ENCODE measurements around the gene PITPNM1. TPM values are rescaled to one million over a fixed set of nuclear protein-coding genes. Genes with fewer than 3 reads are reported as not detected.

The PITPNM1 gene
- total and polyA plus RNA-seq, 2 of the 13 experiments (the other 11 are each of a cell fraction or from before 2014, with no cell fraction given): 8.2 to 8.5 TPM

GRCh38 chr11:67482275-67482826 is 22.8 kb downstream of the PITPNM1 start:
- H3K4me3 ChIP-seq (replicated peaks in 1 of 3; ENCODE audit: insufficient read depth in 1 of 3, low read depth in 2 of 3, low read length in 3 of 3): peak overlapping the region; percentile 59 to 75 (median 59)
- in situ Hi-C loops (cut with HindIII; ENCODE audit: extremely low pct_ligation_motif_present, low pct_unique_long_range_greater_than_20kb): no loop called here
- H3K27ac ChIP-seq (ENCODE audit: extremely low read length, insufficient read depth, low read length): peak overlapping the region; percentile 66
- no peaks in the 10 kb centered on the region for H3K9me3 ChIP-seq (ENCODE audit: low read length)
- ATAC-seq: no peak; the same call in 1 of the 3 replicates
- peaks cover 2 to 4% of the 10 kb centered on the region in 2 experiments; a peak in 2 of 5 replicates for H3K36me3 ChIP-seq (replicated peaks in 1 of 2; ENCODE audit: control insufficient read depth in 1 of 2, insufficient read depth in 2 of 2, low read length in 2 of 2)
- BruUV-seq (replicated peaks): TSS peak; percentile 65
- peak overlapping the region; percentile 72 for H3K9ac ChIP-seq (ENCODE audit: insufficient read depth, low read depth, low read length)
- intact Hi-C loops (cut with micrococcal nuclease; ENCODE audit: unreplicated experiment): no loop called here
- H3K79me2 ChIP-seq (ENCODE audit: insufficient read depth, low read length): no peaks in the 10 kb centered on the region
- TF ChIP-seq EEA1 (CRISPR knock-in tag; IDR thresholded peaks at IDR 0.05; ENCODE audit: borderline replicate concordance) (no peak), KAT7 (CRISPR knock-in tag; IDR thresholded peaks at IDR 0.05; ENCODE audit: borderline replicate concordance) (no peak), DR1 (CRISPR knock-in tag; IDR thresholded peaks at IDR 0.05) (no peak), CSRNP2 (CRISPR knock-in tag; conservative IDR thresholded peaks at IDR 0.05; ENCODE audit: low read depth) (no peak), AGO2 (optimal IDR thresholded peaks at IDR 0.05; ENCODE audit: low read depth, low read length) (no peak), ZNF660 (CRISPR knock-in tag; IDR thresholded peaks at IDR 0.05; ENCODE audit: borderline replicate concordance, low read depth) (no peak), ZBTB7B (CRISPR knock-in tag; IDR thresholded peaks at IDR 0.05) (no peak), SYNCRIP (IDR thresholded peaks at IDR 0.05; ENCODE audit: insufficient read depth, low read depth, low read length) (no peak), HMGA1 (CRISPR knock-in tag; conservative IDR thresholded peaks at IDR 0.05) (no peak), NR2F1 (CRISPR knock-in tag; IDR thresholded peaks at IDR 0.05) (no peak), ZNF496 (CRISPR knock-in tag; IDR thresholded peaks at IDR 0.05; ENCODE audit: insufficient replicate concordance) (no peak)
- POLR2A ChIA-PET: interaction anchor here (0.7 to 1.0 kb wide), 13 partner anchors 9 to 323 kb away, joined by 3 to 14 read pairs (median 4); partner anchors contain the start of genes NUDT8, PITPNM1, POLD4 and PPP1CA
- H3K27me3 ChIP-seq (ENCODE audit: control insufficient read depth in 1 of 2, insufficient read depth in 2 of 2, low read length in 2 of 2): no peaks in the 10 kb centered on the region
- no peak for DNase-seq (ENCODE audit: low spot score)
- peak overlapping the region; percentile 68 for H3K4me2 ChIP-seq (ENCODE audit: low read depth, low read length)
- CTCF ChIA-PET (ENCODE audit: low intra/inter-chr PET ratio, low total read pairs): no interaction called here
- H4K20me1 ChIP-seq (ENCODE audit: insufficient read depth, low read length): no peaks in the 10 kb centered on the region
- WGBS (ENCODE audit: low lambda C conversion rate): 37% methylated on average over 19 of the region's 19 CpGs
- peaks cover 40% of the 10 kb centered on the region for H3K4me1 ChIP-seq (ENCODE audit: insufficient read depth, low read length)
- peak overlapping the region; percentile 83 for H2AFZ ChIP-seq (ENCODE audit: low read length)
- no peak for FAIRE-seq

Measured in HepG2 (cell line).